ENCODE measurements around the gene KCNJ3.
"Not testable (repeated sequence)": the region's sequence is repeated elsewhere in the genome, so short reads cannot be mapped to it uniquely, and the experiment has no call there.

KCNJ3 gene

GRCh38 chr2:154837035-154837434 lies 138.5 kb downstream of the KCNJ3 start:
- in situ Hi-C loops (cut with HindIII; ENCODE audit: low sequenced_read_pairs) = no loop called here

- in situ Hi-C loops (cut with HindIII; ENCODE audit: low sequenced_read_pairs) = no loop called here
Measured at GRCh38 chr2:154844513-154844912, 146.0 kb downstream of the KCNJ3 start.

GRCh38 chr2:154846842-154847241 lies 148.3 kb downstream of the KCNJ3 start:
- in situ Hi-C loops (cut with HindIII; ENCODE audit: low sequenced_read_pairs) = no loop called here

GRCh38 chr2:154849482-154849881 lies 151.0 kb downstream of the KCNJ3 start:
- in situ Hi-C loops (cut with HindIII; ENCODE audit: low sequenced_read_pairs) = no loop called here

GRCh38 chr2:154850532-154850931 lies 152.0 kb downstream of the KCNJ3 start:
- in situ Hi-C loops (cut with HindIII; ENCODE audit: low sequenced_read_pairs) = no loop called here

GRCh38 chr2:154855138-154855537 lies 156.6 kb downstream of the KCNJ3 start:
- in situ Hi-C loops (cut with HindIII; ENCODE audit: low sequenced_read_pairs) = no loop called here

- in situ Hi-C loops (cut with HindIII; ENCODE audit: low sequenced_read_pairs) = not testable (repeated sequence)
Measured at GRCh38 chr2:154867151-154867550, 168.7 kb downstream of the KCNJ3 start.

- in situ Hi-C loops (cut with HindIII; ENCODE audit: low sequenced_read_pairs) = no loop called here
Measured at GRCh38 chr2:154875999-154876398, 177.5 kb downstream of the KCNJ3 start.

- in situ Hi-C loops (cut with HindIII; ENCODE audit: low sequenced_read_pairs) = no loop called here
Measured at GRCh38 chr2:154882725-154883124, 184.2 kb downstream of the KCNJ3 start.

- in situ Hi-C loops (cut with HindIII; ENCODE audit: low sequenced_read_pairs) = no loop called here
Measured at GRCh38 chr2:154886316-154886715, 187.8 kb downstream of the KCNJ3 start.

- in situ Hi-C loops (cut with HindIII; ENCODE audit: low sequenced_read_pairs) = no loop called here
Measured at GRCh38 chr2:154898269-154898668, 199.8 kb downstream of the KCNJ3 start.

GRCh38 chr2:154901063-154901462 lies 202.6 kb downstream of the KCNJ3 start:
- in situ Hi-C loops (cut with HindIII; ENCODE audit: low sequenced_read_pairs) = no loop called here

Measured in DLD1 (cell line).